Activated CD8-positive, alpha-beta memory T cell treated with anti-CD3 and anti-CD28 coated beads, Interleukin-2, amount 10 ng/mL, durations not matched to agents 7 days and 5 days (primary cell): ENCODE results near the gene OR52A5. TPM values are rescaled to one million over a fixed set of nuclear protein-coding genes. Genes with fewer than 3 reads are reported as not detected.

Experiments used
- ATAC-seq: fragments of 150-1000 bp; cut with Tn5 transposase; one replicate; pipeline ENCODE4 v1.10.0; 2021; ENCODE audit warnings: moderate library complexity
- CTCF ChIA-PET: fragments of 350-600 bp; sonication (Branson Sonifier 250); formaldehyde crosslinking; loops from one replicate; lab custom pipeline; 2021; ENCODE audit warnings: antibody characterized with exemption; lab: Charles Lee
- DNase-seq: peaks from one replicate; pipeline ENCODE4 v3.0.0-alpha.2; 2020
- H3K27ac Mint-ChIP-seq: one replicate; pipeline ENCODE4 v1.8.0; 2021; ENCODE audit warnings: mild to moderate bottlenecking, mixed read lengths
- H3K27me3 Mint-ChIP-seq: one replicate; pipeline ENCODE4 v1.8.0; 2021; ENCODE audit warnings: mixed read lengths
- H3K36me3 Mint-ChIP-seq: one replicate; pipeline ENCODE4 v1.8.0; 2021; ENCODE audit warnings: mild to moderate bottlenecking, mixed read lengths
- H3K4me1 Mint-ChIP-seq: one replicate; pipeline ENCODE4 v1.8.0; 2021; ENCODE audit warnings: mixed read lengths
- H3K4me3 Mint-ChIP-seq: one replicate; pipeline ENCODE4 v1.8.0; 2021; ENCODE audit warnings: mild to moderate bottlenecking, moderate library complexity, mixed read lengths
- H3K9me3 Mint-ChIP-seq: one replicate; pipeline ENCODE4 v1.8.0; 2022; ENCODE audit warnings: low read depth, mixed read lengths
- total RNA-seq, 2 experiments: library from RNA; stranded (reverse); gene quantifications; one replicate each; pipeline ENCODE4 v1.2.3, GENCODE V29; 2021

OR52A5 gene
- total RNA-seq, 2 experiments from 2014 or later = not detected

- no peak overlapping the region for H3K4me3 Mint-ChIP-seq
- no peak for DNase-seq
- no peaks in the 10 kb centered on the region for H3K4me1 Mint-ChIP-seq
- CTCF ChIA-PET = no interaction called here
- ATAC-seq = no peak
- H3K36me3 Mint-ChIP-seq = no peaks in the 10 kb centered on the region
- no peak overlapping the region for H3K27ac Mint-ChIP-seq
- no peaks in the 10 kb centered on the region for H3K9me3 Mint-ChIP-seq
- peaks cover 2% of the 10 kb centered on the region for H3K27me3 Mint-ChIP-seq
Measured at GRCh38 chr11:5136261-5136660, 1.9 kb downstream of the OR52A5 start.

- H3K36me3 Mint-ChIP-seq = no peaks in the 10 kb centered on the region
- no peaks in the 10 kb centered on the region for H3K9me3 Mint-ChIP-seq
- CTCF ChIA-PET = no interaction called here
- H3K27me3 Mint-ChIP-seq = no peaks in the 10 kb centered on the region
- H3K4me1 Mint-ChIP-seq = no peaks in the 10 kb centered on the region
- no peak overlapping the region for H3K4me3 Mint-ChIP-seq
- DNase-seq = no peak
- ATAC-seq = no peak
- no peak overlapping the region for H3K27ac Mint-ChIP-seq
Measured at GRCh38 chr11:5131584-5132335, 6.4 kb downstream of the OR52A5 start.

- ATAC-seq = no peak
- no peak overlapping the region for H3K4me3 Mint-ChIP-seq
- CTCF ChIA-PET = no interaction called here
- H3K36me3 Mint-ChIP-seq = no peaks in the 10 kb centered on the region
- DNase-seq = no peak
- no peaks in the 10 kb centered on the region for H3K9me3 Mint-ChIP-seq
- no peak overlapping the region for H3K27ac Mint-ChIP-seq
- peaks cover 14% of the 10 kb centered on the region for H3K27me3 Mint-ChIP-seq
- H3K4me1 Mint-ChIP-seq = no peaks in the 10 kb centered on the region
Measured at GRCh38 chr11:5129457-5129877, 8.7 kb downstream of the OR52A5 start.

GRCh38 chr11:5124891-5125620 lies 13.1 kb downstream of the OR52A5 start:
- Mint-ChIP-seq H3K27ac (no peak overlapping the region), H3K9me3 (no peaks in the 10 kb centered on the region), H3K36me3 (no peaks in the 10 kb centered on the region), H3K27me3 (peaks cover 19% of the 10 kb centered on the region), H3K4me1 (no peaks in the 10 kb centered on the region), H3K4me3 (no peak overlapping the region)
- ATAC-seq = no peak
- DNase-seq = no peak
- CTCF ChIA-PET = interaction anchor here (0.7 kb wide), 1 partner anchor 17 kb away, joined by 3 read pairs; no protein-coding TSS in a partner anchor

GRCh38 chr11:5123802-5124521 lies 14.2 kb downstream of the OR52A5 start:
- H3K27ac Mint-ChIP-seq = no peak overlapping the region
- no peaks in the 10 kb centered on the region for H3K36me3 Mint-ChIP-seq
- ATAC-seq (peak; percentile 61), DNase-seq (peak; percentile 58)
- CTCF ChIA-PET = no interaction called here
- no peaks in the 10 kb centered on the region for H3K9me3 Mint-ChIP-seq
- H3K4me1 Mint-ChIP-seq = no peaks in the 10 kb centered on the region
- H3K4me3 Mint-ChIP-seq = no peak overlapping the region
- H3K27me3 Mint-ChIP-seq = peaks cover 19% of the 10 kb centered on the region

- no peak overlapping the region for H3K27ac Mint-ChIP-seq
- DNase-seq (no peak), ATAC-seq (no peak)
- H3K27me3 Mint-ChIP-seq = peaks cover 4% of the 10 kb centered on the region
- CTCF ChIA-PET = no interaction called here
- H3K9me3 Mint-ChIP-seq = no peaks in the 10 kb centered on the region
- H3K36me3 Mint-ChIP-seq = no peaks in the 10 kb centered on the region
- no peak overlapping the region for H3K4me3 Mint-ChIP-seq
- H3K4me1 Mint-ChIP-seq = no peaks in the 10 kb centered on the region
Measured at GRCh38 chr11:5118893-5119292, 19.3 kb downstream of the OR52A5 start.

- no peak for ATAC-seq
- CTCF ChIA-PET = no interaction called here
- Mint-ChIP-seq H3K27ac (no peak overlapping the region), H3K27me3 (peaks cover 4% of the 10 kb centered on the region), H3K4me3 (no peak overlapping the region), H3K4me1 (no peaks in the 10 kb centered on the region), H3K36me3 (no peaks in the 10 kb centered on the region), H3K9me3 (no peaks in the 10 kb centered on the region)
- DNase-seq = no peak
Measured at GRCh38 chr11:5117588-5117987, 20.6 kb downstream of the OR52A5 start.

GRCh38 chr11:5115339-5115738 lies 22.8 kb downstream of the OR52A5 start:
- Mint-ChIP-seq H3K27me3 (peaks cover 2% of the 10 kb centered on the region), H3K9me3 (no peaks in the 10 kb centered on the region), H3K36me3 (no peaks in the 10 kb centered on the region), H3K4me1 (no peaks in the 10 kb centered on the region), H3K4me3 (no peak overlapping the region), H3K27ac (no peak overlapping the region)
- ATAC-seq (no peak), DNase-seq (no peak)
- CTCF ChIA-PET = no interaction called here

GRCh38 chr11:5107285-5107684 lies 30.9 kb downstream of the OR52A5 start:
- no peaks in the 10 kb centered on the region for H3K36me3 Mint-ChIP-seq
- H3K4me3 Mint-ChIP-seq = no peak overlapping the region
- CTCF ChIA-PET = no interaction called here
- ATAC-seq = no peak
- no peaks in the 10 kb centered on the region for H3K9me3 Mint-ChIP-seq
- no peaks in the 10 kb centered on the region for H3K27me3 Mint-ChIP-seq
- DNase-seq = no peak
- H3K27ac Mint-ChIP-seq = no peak overlapping the region
- no peaks in the 10 kb centered on the region for H3K4me1 Mint-ChIP-seq

- Mint-ChIP-seq H3K4me1 (no peaks in the 10 kb centered on the region), H3K4me3 (no peak overlapping the region), H3K9me3 (no peaks in the 10 kb centered on the region), H3K27me3 (no peaks in the 10 kb centered on the region), H3K36me3 (no peaks in the 10 kb centered on the region), H3K27ac (no peak overlapping the region)
- CTCF ChIA-PET = no interaction called here
- DNase-seq = no peak
- ATAC-seq = no peak
Measured at GRCh38 chr11:5103066-5103465, 35.1 kb downstream of the OR52A5 start.

- no peaks in the 10 kb centered on the region for H3K4me1 Mint-ChIP-seq
- H3K4me3 Mint-ChIP-seq = no peak overlapping the region
- H3K27ac Mint-ChIP-seq = no peak overlapping the region
- no peaks in the 10 kb centered on the region for H3K9me3 Mint-ChIP-seq
- no peak for DNase-seq
- no peaks in the 10 kb centered on the region for H3K36me3 Mint-ChIP-seq
- CTCF ChIA-PET = no interaction called here
- no peaks in the 10 kb centered on the region for H3K27me3 Mint-ChIP-seq
- no peak for ATAC-seq
Measured at GRCh38 chr11:5102246-5102645, 35.9 kb downstream of the OR52A5 start.

GRCh38 chr11:5096011-5096410 lies 42.1 kb downstream of the OR52A5 start:
- H3K9me3 Mint-ChIP-seq = no peaks in the 10 kb centered on the region
- no peak overlapping the region for H3K4me3 Mint-ChIP-seq
- ATAC-seq = no peak
- DNase-seq = no peak
- H3K27me3 Mint-ChIP-seq = no peaks in the 10 kb centered on the region
- H3K4me1 Mint-ChIP-seq = no peaks in the 10 kb centered on the region
- no peak overlapping the region for H3K27ac Mint-ChIP-seq
- CTCF ChIA-PET = no interaction called here
- no peaks in the 10 kb centered on the region for H3K36me3 Mint-ChIP-seq

- Mint-ChIP-seq H3K27me3 (no peaks in the 10 kb centered on the region), H3K36me3 (no peaks in the 10 kb centered on the region), H3K27ac (no peak overlapping the region), H3K4me3 (no peak overlapping the region), H3K4me1 (no peaks in the 10 kb centered on the region), H3K9me3 (no peaks in the 10 kb centered on the region)
- ATAC-seq (no peak), DNase-seq (no peak)
- CTCF ChIA-PET = no interaction called here
Measured at GRCh38 chr11:5092821-5093585, 45.2 kb downstream of the OR52A5 start.
